H1 (cell line): ENCODE measurements around the gene LHX5. TPM values are rescaled to one million over a fixed set of nuclear protein-coding genes. Genes with fewer than 3 reads are reported as not detected.

Experiments
- BCL11A ChIP-seq, 2 experiments: IDR thresholded peaks; one replicate each; pipeline ENCODE4 v1.6.1; 2011; ENCODE audit warnings: low read depth in 2 of 2, low read length in 2 of 2, mild to moderate bottlenecking in 2 of 2
- CBX8 ChIP-seq: fragments of 300-800, 300-1000 bp; sonication (generic); IDR thresholded peaks from 2 replicates; pipeline ENCODE4 v1.7.1; 2016; ENCODE audit warnings: low read depth, low read length, borderline replicate concordance
- CREB1 ChIP-seq: IDR thresholded peaks from 2 replicates; pipeline ENCODE4 v1.6.1; 2012; ENCODE audit warnings: inconsistent platforms
- FOSL1 ChIP-seq: IDR thresholded peaks from 2 replicates; pipeline ENCODE4 v1.6.1; 2011; ENCODE audit warnings: mild to moderate bottlenecking, low read depth, low read length, moderate library complexity; ENCODE audit not compliant: insufficient read depth
- GABPA ChIP-seq: IDR thresholded peaks from 2 replicates; pipeline ENCODE4 v1.6.1; 2011; ENCODE audit warnings: mild to moderate bottlenecking, low read length, moderate library complexity, borderline replicate concordance; ENCODE audit not compliant: insufficient read depth
- HDAC2 ChIP-seq, 2 experiments: fragments of 300-600 bp in 1 of 2; sonication (generic) in 1 of 2; IDR thresholded peaks; 2 replicates each; pipeline ENCODE4 v1.6.1; 2011 to 2012; ENCODE audit warnings: low read depth in 2 of 2, low read length in 2 of 2, mild to moderate bottlenecking in 2 of 2, moderate library complexity in 2 of 2, borderline replicate concordance in 1 of 2, inconsistent platforms in 1 of 2
- KDM1A ChIP-seq: fragments of 200-600, 300-600 bp; sonication (generic); IDR thresholded peaks from 2 replicates; pipeline ENCODE4 v1.7.1; 2016; ENCODE audit warnings: mild to moderate bottlenecking, low read length, borderline replicate concordance
- KDM4A ChIP-seq: IDR thresholded peaks from one replicate; pipeline ENCODE4 v1.7.1; 2012; ENCODE audit warnings: low read depth, mild to moderate bottlenecking, moderate library complexity, low read length, inconsistent platforms; ENCODE audit not compliant: severe bottlenecking
- NANOG ChIP-seq: IDR thresholded peaks from 2 replicates; pipeline ENCODE4 v1.6.1; 2011; ENCODE audit warnings: low read length, low read depth, mild to moderate bottlenecking, inconsistent platforms; ENCODE audit not compliant: insufficient read depth, poor library complexity, severe bottlenecking
- NRF1 ChIP-seq: IDR thresholded peaks from 2 replicates; pipeline ENCODE4 v1.6.1; 2011; ENCODE audit warnings: mild to moderate bottlenecking, low read depth, low read length, improper control_type of control experiment
- PHF8 ChIP-seq: fragments of 200-600 bp; sonication (generic); conservative IDR thresholded peaks from 2 replicates; pipeline ENCODE4 v1.7.1; 2012; ENCODE audit warnings: low read depth, mild to moderate bottlenecking, inconsistent platforms, low read length, moderate library complexity
- POLR2A ChIP-seq, 2 experiments: IDR thresholded peaks; 1 replicate in 1 of 2; 2 replicates in 1 of 2; pipeline ENCODE4 v1.6.1; 2011; ENCODE audit warnings: low read depth in 2 of 2, low read length in 2 of 2, mild to moderate bottlenecking in 2 of 2; ENCODE audit errors: control extremely low read depth in 1 of 2
- POU5F1 ChIP-seq: IDR thresholded peaks from 2 replicates; pipeline ENCODE4 v1.6.1; 2011; ENCODE audit warnings: low read depth, mild to moderate bottlenecking, low read length, moderate library complexity
- RBBP5 ChIP-seq: IDR thresholded peaks from 2 replicates; pipeline ENCODE4 v1.7.1; 2012; ENCODE audit warnings: low read depth, mild to moderate bottlenecking, inconsistent platforms, low read length, moderate library complexity, borderline replicate concordance
- RFX5 ChIP-seq: IDR thresholded peaks from 2 replicates; pipeline ENCODE4 v1.6.1; 2011; ENCODE audit warnings: low read depth, low read length, improper control_type of control experiment, borderline replicate concordance
- SAP30 ChIP-seq: fragments of 300-600 bp; sonication (generic); IDR thresholded peaks from 2 replicates; pipeline ENCODE4 v1.7.1; 2012; ENCODE audit warnings: low read length, moderate library complexity, mild to moderate bottlenecking, inconsistent platforms; ENCODE audit not compliant: insufficient read depth, insufficient replicate concordance
- SIN3A ChIP-seq, 2 experiments: IDR thresholded peaks in 1 of 2; conservative IDR thresholded peaks in 1 of 2; 2 replicates each; pipeline ENCODE4 v1.6.1; 2011 to 2012; ENCODE audit warnings: low read length in 2 of 2, improper control_type of control experiment in 1 of 2, low read depth in 1 of 2, mild to moderate bottlenecking in 1 of 2
- SIX5 ChIP-seq: IDR thresholded peaks from 2 replicates; pipeline ENCODE4 v1.6.1; 2011; ENCODE audit warnings: mild to moderate bottlenecking, low read depth, low read length
- SP1 ChIP-seq: IDR thresholded peaks from 2 replicates; pipeline ENCODE4 v1.6.1; 2011; ENCODE audit warnings: low read depth, low read length
- SUZ12 ChIP-seq: fragments of 200-600 bp; sonication (generic); IDR thresholded peaks from 2 replicates; pipeline ENCODE4 v1.6.1; 2012; ENCODE audit warnings: mild to moderate bottlenecking, inconsistent platforms, low read length, moderate library complexity, mixed read lengths
- TAF1 ChIP-seq: IDR thresholded peaks from 2 replicates; pipeline ENCODE4 v1.6.1; 2011; ENCODE audit warnings: mild to moderate bottlenecking, low read depth, low read length
- TAF7 ChIP-seq: optimal IDR thresholded peaks from 2 replicates; pipeline ENCODE3; 2011; ENCODE audit warnings: low read depth, mild to moderate bottlenecking, inconsistent platforms, low read length, moderate library complexity, borderline replicate concordance
- TBP ChIP-seq: IDR thresholded peaks from 2 replicates; pipeline ENCODE4 v1.6.1; 2011; ENCODE audit warnings: low read depth, low read length, improper control_type of control experiment
- polyA plus RNA-seq, 7 experiments: library from polyadenylated mRNA; depleted of rRNA in 3 of 7; stranded (reverse) in 5 of 7; unstranded in 2 of 7; fragments of >200 nt in 5 of 7; fragments of 200-250 nt in 2 of 7; gene quantifications; 1 replicate in 5 of 7; 2 replicates in 1 of 7; 4 replicates in 1 of 7; pipeline versions ENCODE4 v1.2.1 to v1.2.3, GENCODE V29; 2011 to 2013; ENCODE audit warnings: missing spikeins in 2 of 7, mixed read lengths in 2 of 7
- total RNA-seq: library from RNA; stranded (reverse); fragmentation: NEBNext Ultra II Directional; extraction: Animal tissue kit (Norgen Biotek cat#: 25700); gene quantifications from 2 replicates; pipeline ENCODE4 v1.2.1, GENCODE V29; 2021

The LHX5 gene
- total and polyA plus RNA-seq, 2 of the 8 experiments (the other 6 are each of a cell fraction or from before 2014, with no cell fraction given): 0.47 to 1.1 TPM

DNA sequence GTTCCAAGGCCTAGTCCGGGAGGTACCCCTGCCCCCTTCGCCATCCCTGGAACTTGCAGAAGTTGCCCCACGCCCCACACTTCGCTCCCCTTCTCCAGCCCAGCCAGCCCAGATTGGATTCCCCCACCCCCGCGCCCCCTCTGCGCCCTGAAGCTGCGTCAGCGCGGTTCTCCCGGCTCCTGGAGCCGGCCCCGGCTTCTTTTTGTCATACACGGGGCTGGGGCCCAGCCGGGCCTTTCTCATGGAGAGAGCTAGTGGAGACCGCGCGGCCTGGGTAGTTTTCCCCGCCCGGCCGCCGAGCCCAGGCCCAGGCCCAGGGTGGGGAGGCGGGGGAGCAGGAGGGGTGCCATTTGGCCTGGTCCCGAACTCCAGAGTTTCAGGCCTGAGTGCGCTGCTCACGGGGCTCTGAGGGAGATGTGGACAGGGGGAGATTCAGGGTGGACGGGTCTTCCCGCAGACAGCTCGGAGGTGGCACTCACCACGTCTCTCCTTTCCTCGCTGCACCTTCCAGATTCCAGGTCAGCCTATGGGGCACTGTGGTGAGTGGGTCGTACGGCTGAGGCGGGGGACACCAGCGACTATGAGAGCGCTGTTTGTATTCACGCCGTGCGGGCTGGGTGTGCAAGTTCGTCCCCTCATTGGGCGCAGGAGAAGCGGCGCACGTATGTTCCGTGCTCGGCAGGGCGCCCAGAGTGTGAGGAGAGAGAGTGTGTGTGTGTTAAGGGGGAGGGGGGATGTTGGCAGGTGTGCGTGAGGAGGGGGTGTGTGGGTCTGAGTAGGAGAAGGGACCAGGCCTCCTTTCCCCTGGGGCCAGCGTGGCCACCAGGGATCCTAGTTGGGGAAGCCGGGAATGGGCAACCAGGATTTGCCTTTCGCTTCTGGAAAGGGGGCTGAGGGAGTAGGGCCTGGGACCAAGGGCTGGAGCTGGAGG lies 785 bp upstream of the LHX5 start (continued):
- TF ChIP-seq SUZ12 (peak; percentile 78), KDM4A (no peak), RBBP5 (peak; percentile 34; the same call in 1 of the 2 replicates), NANOG (no peak), BCL11A (IDR thresholded peaks at IDR 0.05; ENCODE audit: low read depth in 2 of 2, low read length in 2 of 2) (no peak), SAP30 (peak; percentile 22), CBX8 (no peak), SP1 (peak; percentile 60), GABPA (no peak; the same call in 1 of the 2 replicates), TAF7 (no peak), POU5F1 (no peak), RFX5 (no peak), HDAC2 (IDR thresholded peaks at IDR 0.05; ENCODE audit: borderline replicate concordance in 1 of 2, low read depth in 2 of 2, low read length in 2 of 2) (no peak), FOSL1 (no peak), SIX5 (no peak), TBP (no peak), CREB1 (no peak), PHF8 (no peak), NRF1 (no peak), SIN3A (conservative IDR thresholded peaks at IDR 0.05 in 1 of 2, IDR thresholded peaks at IDR 0.05 in 1 of 2; ENCODE audit: low read depth in 1 of 2, low read length in 2 of 2) (no peak), POLR2A (IDR thresholded peaks at IDR 0.05; ENCODE audit: control extremely low read depth in 1 of 2, low read depth in 2 of 2, low read length in 2 of 2) (no peak), TAF1 (no peak), KDM1A (no peak)
- TF ChIP-seq, all 59 proteins: peak for 11
